A549 treated with AZD2906 at 1 μM for 4 hours (cell line): ENCODE measurements around the gene PDX1. TPM values are rescaled to one million over a fixed set of nuclear protein-coding genes. Genes with fewer than 3 reads are reported as not detected.

Experiments used
- total RNA-seq: library from RNA; stranded (reverse); fragments of 200-300 nt; extraction: Qiagen RNA extraction; gene quantifications from 5 replicates; pipeline ENCODE4 v1.2.3, GENCODE V29; 2022

The PDX1 gene
- total RNA-seq = 0.03 to 0.12 TPM (median 0.06 TPM) in 5 replicates

GRCh38 chr13:27919934-27920676 is at the start of gene PDX1:
Gene PDX1, plus strand, starts transcription at chr13:27920000. Its CDS starts 139 bp downstream, at chr13:27920139.

GRCh38 chr13:27969082-27969865 is 49.5 kb downstream of the PDX1 start, which contains the start of gene CDX2:
Gene CDX2, minus strand, starts transcription at chr13:27969315. Its CDS starts 309 bp downstream, at chr13:27969006.

Other genes with a start within 250 kb of the PDX1 start
- not detected in 5 replicates for gene GSX1, start 127.5 kb upstream of the PDX1 start, total RNA-seq
- gene CDX2, start 49.3 kb downstream of the PDX1 start, total RNA-seq = 0.64 to 1.1 TPM (median 0.76 TPM) in 5 replicates
- gene URAD, start 68.7 kb downstream of the PDX1 start, total RNA-seq = not detected in 5 replicates
- gene FLT3, start 180.6 kb downstream of the PDX1 start, total RNA-seq = not detected in 5 replicates
- 6.2 to 7.9 TPM (median 7.5 TPM) in 5 replicates for gene PAN3, start 218.5 kb downstream of the PDX1 start, total RNA-seq